ENCODE results near the gene TMSB4X. TPM values are rescaled to one million over a fixed set of nuclear protein-coding genes. Genes with fewer than 3 reads are reported as not detected.

Gene TMSB4X
- 611 and 1,082 TPM in 2 replicates for polyA plus RNA-seq

GRCh38 chrX:12974796-12975669, at the start of gene TMSB4X:
Gene TMSB4X, plus strand, starts transcription at chrX:12975110.

Other genes with a start within 250 kb of the TMSB4X start
- 23.7 and 46.9 TPM in 2 replicates for gene PRPS2, start 183.7 kb upstream of the TMSB4X start, polyA plus RNA-seq
- not detected in 2 replicates for gene TLR7, start 108.0 kb upstream of the TMSB4X start, polyA plus RNA-seq
- not detected in 2 replicates for gene TLR8, start 68.5 kb upstream of the TMSB4X start, polyA plus RNA-seq
- gene FAM9C, start 69.5 kb downstream of the TMSB4X start, polyA plus RNA-seq = not detected in 2 replicates

All from Purkinje cell (primary cell).